CD4-positive, alpha-beta T cell treated with Interleukin-12 subunit alpha and Interleukin-12 subunit beta, for 1 hour (primary cell): ENCODE data around the gene AAK1.
A peak's percentile ranks its signal among the peaks of the same experiment; 100 is the strongest.
"Not testable (repeated sequence)": the region's sequence is repeated elsewhere in the genome, so short reads cannot be mapped to it uniquely, and the experiment has no call there.

Experiments used
- DNase-seq: peaks from one replicate; pipeline ENCODE4 v3.0.0-alpha.2; 2020

The AAK1 gene

GRCh38 chr2:69481421-69481820 is 162.1 kb downstream of the AAK1 start:
- DNase-seq: no peak

GRCh38 chr2:69477627-69478026 is 165.9 kb downstream of the AAK1 start:
- DNase-seq: no peak

GRCh38 chr2:69474688-69475087 is 168.9 kb downstream of the AAK1 start:
- no peak for DNase-seq

- no peak for DNase-seq
Observed at GRCh38 chr2:69471793-69472192, 171.7 kb downstream of the AAK1 start.

- no peak for DNase-seq
Observed at GRCh38 chr2:69470911-69471310, 172.6 kb downstream of the AAK1 start.

GRCh38 chr2:69469784-69470183 is 173.8 kb downstream of the AAK1 start:
- DNase-seq: no peak

- no peak for DNase-seq
Observed at GRCh38 chr2:69469375-69469774, 174.2 kb downstream of the AAK1 start.

GRCh38 chr2:69466728-69467127 is 176.8 kb downstream of the AAK1 start:
- no peak for DNase-seq

GRCh38 chr2:69465513-69466456 is 177.8 kb downstream of the AAK1 start:
- no peak for DNase-seq

GRCh38 chr2:69464575-69464974 is 179.0 kb downstream of the AAK1 start:
- no peak for DNase-seq

- no peak for DNase-seq
Observed at GRCh38 chr2:69462780-69463179, 180.8 kb downstream of the AAK1 start.

- no peak for DNase-seq
Observed at GRCh38 chr2:69461404-69461803, 182.1 kb downstream of the AAK1 start.

GRCh38 chr2:69459936-69460335 is 183.6 kb downstream of the AAK1 start:
- DNase-seq: no peak

GRCh38 chr2:69456950-69457445 is 186.5 kb downstream of the AAK1 start:
- no peak for DNase-seq

GRCh38 chr2:69456154-69456553 is 187.4 kb downstream of the AAK1 start:
- no peak for DNase-seq

- no peak for DNase-seq
Observed at GRCh38 chr2:69454976-69455375, 188.6 kb downstream of the AAK1 start.

- no peak for DNase-seq
Observed at GRCh38 chr2:69453475-69454129, 189.9 kb downstream of the AAK1 start.

GRCh38 chr2:69452687-69453086 is 190.9 kb downstream of the AAK1 start:
- DNase-seq: no peak

GRCh38 chr2:69450735-69451416 is 192.7 kb downstream of the AAK1 start:
- no peak for DNase-seq

- no peak for DNase-seq
Observed at GRCh38 chr2:69449906-69450305, 193.6 kb downstream of the AAK1 start.

GRCh38 chr2:69443673-69444072 is 199.9 kb downstream of the AAK1 start:
- DNase-seq: not testable (repeated sequence)

GRCh38 chr2:69439499-69439898 is 204.0 kb downstream of the AAK1 start:
- peak; percentile 26 for DNase-seq

- no peak for DNase-seq
Observed at GRCh38 chr2:69438580-69438979, 205.0 kb downstream of the AAK1 start.
